Right hindlimb (tissue), 1 donor: ENCODE results near the gene TEX13D.

ENCODE experiments used
- DNase-seq: peaks from one replicate; pipeline ENCODE4 v3.0.0-alpha.2; 2018

TEX13D gene

GRCh38 chrX:124348885-124349453 is 16.5 kb downstream of the TEX13D start:
- DNase-seq = no peak

DNA sequence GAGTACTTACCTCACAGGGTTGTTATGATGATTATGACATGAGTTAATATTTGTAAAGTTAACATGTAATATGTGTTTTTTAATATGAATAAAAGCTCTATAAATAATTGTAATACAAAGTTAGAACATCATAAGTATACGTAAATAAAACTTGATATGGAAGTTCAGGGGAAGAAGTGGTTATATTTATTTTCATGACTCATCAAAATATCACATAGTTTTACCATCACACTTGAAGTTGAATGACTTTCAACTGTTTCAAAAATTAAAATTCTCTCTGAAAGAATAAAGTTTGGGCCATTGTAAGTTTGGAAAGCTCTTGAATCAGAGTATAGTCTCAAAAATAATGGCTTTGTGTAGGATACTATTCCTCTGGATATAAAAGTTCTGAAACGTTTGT is 22.2 kb downstream of the TEX13D start:
- no peak for DNase-seq

- DNase-seq = no peak
Measured at GRCh38 chrX:124358800-124359383, 26.4 kb downstream of the TEX13D start.

- no peak for DNase-seq
Measured at GRCh38 chrX:124362072-124362471, 29.6 kb downstream of the TEX13D start.

GRCh38 chrX:124362761-124363160 is 30.3 kb downstream of the TEX13D start:
- no peak for DNase-seq

DNA sequence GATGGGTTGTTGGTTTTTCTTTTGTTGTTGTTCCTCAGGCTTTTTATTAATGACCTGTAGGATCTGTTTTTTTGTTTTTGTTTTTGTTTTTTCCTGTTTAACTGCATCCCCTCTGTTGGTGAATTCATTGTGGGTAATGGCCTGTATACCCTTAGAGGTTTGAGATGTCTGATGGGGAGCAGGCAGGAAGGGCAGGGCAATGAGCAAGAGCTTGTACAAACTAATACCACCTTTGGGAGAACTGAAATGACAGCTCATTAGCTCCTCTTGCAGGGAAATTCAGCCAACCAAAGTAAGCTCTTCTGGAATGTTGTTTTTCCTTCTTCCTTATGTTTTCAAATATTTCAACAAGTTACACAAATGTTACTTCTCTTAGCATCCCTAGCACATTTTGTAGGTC is 37.3 kb downstream of the TEX13D start:
- DNase-seq = no peak

DNA sequence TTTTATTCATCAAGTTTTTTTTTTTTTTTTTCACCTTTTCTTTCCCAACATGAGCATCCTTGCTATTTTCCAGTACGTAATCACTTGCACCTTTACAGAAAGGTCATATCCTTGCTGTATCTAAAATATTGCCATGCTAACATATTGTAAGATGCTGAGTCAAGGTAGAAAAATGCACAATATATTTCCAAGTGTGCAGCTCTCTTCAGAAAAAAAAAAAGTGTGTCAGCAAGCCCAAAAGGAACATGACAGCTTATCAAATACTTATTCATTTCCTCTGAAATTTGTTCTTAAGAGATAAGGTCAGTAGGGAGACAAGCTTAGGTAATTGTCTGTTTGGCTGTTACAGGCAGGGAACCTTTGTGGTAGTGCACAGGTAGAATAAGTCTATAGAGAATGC is 40.9 kb downstream of the TEX13D start:
- no peak for DNase-seq

DNA sequence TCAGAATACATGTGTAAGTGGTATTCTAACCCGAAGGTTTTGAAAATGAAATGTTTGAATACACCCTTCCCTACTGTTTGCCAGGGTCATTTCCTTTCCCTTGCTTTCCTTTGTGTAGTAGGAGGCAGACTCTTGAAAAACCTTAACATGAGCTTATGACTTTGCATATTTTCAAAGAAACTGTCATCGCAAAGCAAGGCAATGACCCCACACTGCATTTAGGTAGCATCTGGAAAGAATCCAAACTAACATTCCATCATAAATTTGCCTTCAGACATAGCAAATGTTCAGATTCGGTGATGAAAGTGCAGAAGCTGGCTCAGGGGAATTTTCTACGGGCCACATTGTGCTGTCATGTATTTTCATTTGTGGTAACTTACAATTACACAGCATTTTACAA is 46.2 kb downstream of the TEX13D start:
- no peak for DNase-seq

GRCh38 chrX:124383354-124383753 is 50.9 kb downstream of the TEX13D start:
- DNase-seq = no peak

- DNase-seq = no peak
Measured at GRCh38 chrX:124386401-124386800, 53.9 kb downstream of the TEX13D start.
